ENCODE results near the gene DNAJC12.

DNAJC12 gene

GRCh38 chr10:67875340-67876238, 37.6 kb upstream of the DNAJC12 start:
- in situ Hi-C loops (cut with HindIII; ENCODE audit: low sequenced_read_pairs): no loop called here
- TF ChIP-seq CTCF (IDR thresholded peaks at IDR 0.05; ENCODE audit: low read depth, low read length): no peak
- no peak overlapping the region for H3K4me3 ChIP-seq (ENCODE audit: low read depth, low read length)
- no peak for DNase-seq (ENCODE audit: low read depth, low spot score)

GRCh38 chr10:67869996-67870395, 32.0 kb upstream of the DNAJC12 start:
- no peak for TF ChIP-seq CTCF (IDR thresholded peaks at IDR 0.05; ENCODE audit: low read depth, low read length)
- no peak overlapping the region for H3K4me3 ChIP-seq (ENCODE audit: low read depth, low read length)
- in situ Hi-C loops (cut with HindIII; ENCODE audit: low sequenced_read_pairs): no loop called here
- DNase-seq (ENCODE audit: low read depth, low spot score): no peak

GRCh38 chr10:67868132-67868531, 30.1 kb upstream of the DNAJC12 start:
- no peak overlapping the region for H3K4me3 ChIP-seq (ENCODE audit: low read depth, low read length)
- in situ Hi-C loops (cut with HindIII; ENCODE audit: low sequenced_read_pairs): no loop called here
- DNase-seq (ENCODE audit: low read depth, low spot score): no peak
- no peak for TF ChIP-seq CTCF (IDR thresholded peaks at IDR 0.05; ENCODE audit: low read depth, low read length)

GRCh38 chr10:67864607-67865371, 26.8 kb upstream of the DNAJC12 start:
- in situ Hi-C loops (cut with HindIII; ENCODE audit: low sequenced_read_pairs): no loop called here
- no peak for DNase-seq (ENCODE audit: low read depth, low spot score)
- TF ChIP-seq CTCF (IDR thresholded peaks at IDR 0.05; ENCODE audit: low read depth, low read length): no peak
- H3K4me3 ChIP-seq (ENCODE audit: low read depth, low read length): no peak overlapping the region

- in situ Hi-C loops (cut with HindIII; ENCODE audit: low sequenced_read_pairs): no loop called here
- DNase-seq (ENCODE audit: low read depth, low spot score): no peak
- no peak overlapping the region for H3K4me3 ChIP-seq (ENCODE audit: low read depth, low read length)
- TF ChIP-seq CTCF (IDR thresholded peaks at IDR 0.05; ENCODE audit: low read depth, low read length): no peak
Measured at GRCh38 chr10:67863094-67863493, 25.1 kb upstream of the DNAJC12 start.

- in situ Hi-C loops (cut with HindIII; ENCODE audit: low sequenced_read_pairs): no loop called here
- DNase-seq (ENCODE audit: low read depth, low spot score): no peak
Measured at GRCh38 chr10:67861750-67862432, 23.9 kb upstream of the DNAJC12 start.

More at GRCh38 chr10:67861750-67862432, 23.9 kb upstream of the DNAJC12 start:
- no peak overlapping the region for H3K4me3 ChIP-seq (ENCODE audit: low read depth, low read length)
- TF ChIP-seq CTCF (IDR thresholded peaks at IDR 0.05; ENCODE audit: low read depth, low read length): no peak
